ENCODE measurements around the gene C6orf47. TPM values are rescaled to one million over a fixed set of nuclear protein-coding genes. Genes with fewer than 3 reads are reported as not detected.

C6orf47 gene
- total RNA-seq, 2 experiments from 2014 or later, result 26.4 to 26.7 TPM

- Mint-ChIP-seq H3K36me3 (ENCODE audit: low read depth) (peaks cover 72% of the 10 kb centered on the region), H3K4me3 (no peak within 1 kb of the TSS), H3K4me1 (peaks cover 74% of the 10 kb centered on the region), H3K9me3 (no peaks in the 10 kb centered on the region), H3K27ac (peak within 1 kb of the TSS; percentile 34), H3K27me3 (no peaks in the 10 kb centered on the region)
- ChIA-PET POLR2A (interaction anchor here (1.0 to 9.8 kb wide), 6 partner anchors 9 to 247 kb away, joined by 3 to 278 read pairs (median 4); partner anchors contain the start of genes C6orf47, CSNK2B, GPANK1 and MSH5), CTCF (interaction anchor here (0.9 to 1.4 kb wide), 2 partner anchors 57 to 104 kb away, joined by 3 to 4 read pairs; no protein-coding TSS in a partner anchor)
- no peak for DNase-seq
Measured at GRCh38 chr6:31655349-31656237, 5.0 kb downstream of the C6orf47 start, which contains the start of gene APOM. TSS of gene APOM (plus strand) at chr6:31655894. CDS start at chr6:31655967, 73 bp downstream.

DNA sequence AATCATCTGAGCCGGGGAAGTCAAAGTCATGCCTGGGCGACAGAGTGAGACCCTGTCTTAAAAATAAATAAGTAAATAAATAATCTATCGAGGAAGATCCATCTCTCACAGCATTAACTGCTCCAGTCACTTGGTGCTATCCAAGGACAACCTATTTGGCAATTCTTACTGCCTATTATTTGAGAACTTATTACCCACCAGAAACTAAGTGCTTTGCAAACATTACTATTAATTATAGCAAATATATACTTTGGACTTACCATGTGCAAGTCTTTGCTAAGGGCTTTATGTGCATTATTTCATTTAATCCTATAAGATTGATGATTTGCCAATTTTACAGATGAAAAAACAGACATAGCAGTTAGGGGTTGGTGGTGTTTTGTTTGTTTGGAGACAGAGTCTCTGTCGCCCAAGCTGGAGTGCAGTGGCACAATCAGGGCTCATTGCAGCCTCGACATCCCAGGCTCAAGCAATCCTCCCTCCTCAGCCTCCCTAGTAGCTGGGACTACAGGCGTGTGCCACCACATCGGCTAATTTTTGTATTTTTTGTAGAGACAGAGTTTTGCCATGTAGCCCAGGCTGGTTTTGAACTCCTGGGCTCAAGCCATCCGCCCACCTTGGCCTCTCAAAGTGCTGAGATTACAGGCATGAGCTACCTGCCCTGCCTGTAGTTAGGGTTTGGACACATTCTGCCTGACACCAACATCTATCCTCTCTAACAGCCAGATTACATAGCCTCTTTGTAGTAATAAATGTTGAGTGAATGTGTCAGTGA, 5.8 kb downstream of the C6orf47 start:
- no peaks in the 10 kb centered on the region for H3K27me3 Mint-ChIP-seq
- H3K36me3 Mint-ChIP-seq (ENCODE audit: low read depth), result peaks cover 69% of the 10 kb centered on the region
- no peak overlapping the region for H3K27ac Mint-ChIP-seq
- H3K9me3 Mint-ChIP-seq, result no peaks in the 10 kb centered on the region
- CTCF ChIA-PET, result interaction anchor here (0.9 to 3.8 kb wide), 3 partner anchors 9 to 103 kb away, joined by 3 to 19 read pairs (median 5); partner anchors contain the start of gene GPANK1
- no peak for DNase-seq
- H3K4me1 Mint-ChIP-seq, result peaks cover 74% of the 10 kb centered on the region
- no peak overlapping the region for H3K4me3 Mint-ChIP-seq
- POLR2A ChIA-PET, result interaction anchor here (0.7 to 9.8 kb wide), 9 partner anchors 9 to 247 kb away, joined by 3 to 278 read pairs (median 14); partner anchors contain the start of genes ABHD16A, C6orf47, CSNK2B and DDX39B

DNA sequence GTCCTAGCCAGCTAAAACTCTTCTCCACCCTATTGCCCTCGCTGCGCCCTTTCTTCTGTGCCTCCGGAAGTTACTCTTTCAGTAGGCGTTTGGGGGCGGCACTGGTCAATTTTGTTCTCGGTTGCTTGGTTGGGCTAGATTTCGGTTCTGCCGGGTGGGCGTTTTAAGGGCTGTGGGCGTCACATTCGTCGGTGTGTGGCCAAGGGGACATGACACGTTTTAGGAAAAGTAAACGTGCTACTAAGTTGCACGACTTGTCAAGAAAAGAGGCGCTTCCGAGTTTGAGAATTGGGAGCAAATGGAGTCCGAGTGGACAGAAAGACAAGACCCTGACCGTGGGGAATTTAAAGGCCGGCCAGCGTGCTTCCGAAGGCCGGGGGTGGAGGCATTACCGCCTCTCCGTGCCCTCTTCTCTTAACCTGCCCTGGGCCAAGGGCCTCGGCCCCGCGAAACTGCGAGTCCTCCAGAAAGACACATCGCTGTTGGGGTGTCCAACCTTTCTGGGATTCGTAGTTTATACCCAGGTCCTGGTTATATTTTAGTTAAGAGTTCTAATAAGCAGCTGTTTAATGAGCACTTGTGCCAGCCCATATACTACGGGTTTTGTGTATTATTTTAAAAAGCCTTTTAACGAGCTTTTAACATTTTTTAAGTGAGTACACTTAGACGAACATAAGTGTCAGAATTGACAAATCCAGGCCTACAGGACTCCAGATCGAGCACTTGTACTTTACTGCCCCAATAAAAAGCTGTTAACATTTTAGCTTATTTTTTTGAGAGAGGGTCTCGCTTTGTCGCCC, 7.5 kb downstream of the C6orf47 start:
- no peak for DNase-seq
- ChIA-PET CTCF (interaction anchor here (0.7 to 3.8 kb wide), 14 partner anchors 8 to 456 kb away, joined by 3 to 20 read pairs (median 4); partner anchors contain the start of genes C6orf47, DDX39B, GPANK1 and LST1), POLR2A (interaction anchor here (0.6 to 9.8 kb wide), 39 partner anchors 9 to 1005 kb away, joined by 3 to 278 read pairs (median 6); partner anchors contain the start of genes ABHD16A, ATP6V1G2, C6orf47 and CSNK2B)
- no peaks in the 10 kb centered on the region for H3K27me3 Mint-ChIP-seq
- H3K4me3 Mint-ChIP-seq, result peak overlapping the region; percentile 97
- H3K36me3 Mint-ChIP-seq (ENCODE audit: low read depth), result peaks cover 69% of the 10 kb centered on the region
- peak overlapping the region; percentile 98 for H3K27ac Mint-ChIP-seq
- no peaks in the 10 kb centered on the region for H3K9me3 Mint-ChIP-seq
- peaks cover 66% of the 10 kb centered on the region for H3K4me1 Mint-ChIP-seq

GRCh38 chr6:31651602-31652191, 8.9 kb downstream of the C6orf47 start:
- no peaks in the 10 kb centered on the region for H3K9me3 Mint-ChIP-seq
- H3K36me3 Mint-ChIP-seq (ENCODE audit: low read depth), result peaks cover 70% of the 10 kb centered on the region
- POLR2A ChIA-PET, result interaction anchor here (0.6 to 9.8 kb wide), 43 partner anchors 8 to 321 kb away, joined by 3 to 278 read pairs (median 5); partner anchors contain the start of genes ABHD16A, ATP6V1G2, C6orf47 and CSNK2B
- H3K27ac Mint-ChIP-seq, result peak overlapping the region; percentile 98
- peaks cover 55% of the 10 kb centered on the region for H3K4me1 Mint-ChIP-seq
- H3K4me3 Mint-ChIP-seq, result peak overlapping the region; percentile 97
- H3K27me3 Mint-ChIP-seq, result no peaks in the 10 kb centered on the region
- CTCF ChIA-PET, result interaction anchor here (0.5 to 3.8 kb wide), 12 partner anchors 12 to 238 kb away, joined by 3 to 20 read pairs (median 4); partner anchors contain the start of genes GPANK1 and MSH5
- DNase-seq, result no peak

- ChIA-PET CTCF (no interaction called here), POLR2A (no interaction called here)
- Mint-ChIP-seq H3K4me3 (no peak overlapping the region), H3K9me3 (no peaks in the 10 kb centered on the region), H3K27ac (no peak overlapping the region), H3K4me1 (peaks cover 15% of the 10 kb centered on the region), H3K27me3 (no peaks in the 10 kb centered on the region), H3K36me3 (ENCODE audit: low read depth) (peaks cover 68% of the 10 kb centered on the region)
- DNase-seq, result no peak
Measured at GRCh38 chr6:31645325-31645724, 15.3 kb downstream of the C6orf47 start.

GRCh38 chr6:31643818-31644454, 16.6 kb downstream of the C6orf47 start:
- Mint-ChIP-seq H3K4me1 (peaks cover 12% of the 10 kb centered on the region), H3K27me3 (no peaks in the 10 kb centered on the region), H3K9me3 (no peaks in the 10 kb centered on the region), H3K36me3 (ENCODE audit: low read depth) (peaks cover 67% of the 10 kb centered on the region), H3K4me3 (no peak overlapping the region), H3K27ac (no peak overlapping the region)
- CTCF ChIA-PET, result no interaction called here
- POLR2A ChIA-PET, result interaction anchor here (0.8 to 2.1 kb wide), 3 partner anchors 9 to 17 kb away, joined by 3 to 11 read pairs (median 4); partner anchors contain the start of gene BAG6
- DNase-seq, result no peak

DNA sequence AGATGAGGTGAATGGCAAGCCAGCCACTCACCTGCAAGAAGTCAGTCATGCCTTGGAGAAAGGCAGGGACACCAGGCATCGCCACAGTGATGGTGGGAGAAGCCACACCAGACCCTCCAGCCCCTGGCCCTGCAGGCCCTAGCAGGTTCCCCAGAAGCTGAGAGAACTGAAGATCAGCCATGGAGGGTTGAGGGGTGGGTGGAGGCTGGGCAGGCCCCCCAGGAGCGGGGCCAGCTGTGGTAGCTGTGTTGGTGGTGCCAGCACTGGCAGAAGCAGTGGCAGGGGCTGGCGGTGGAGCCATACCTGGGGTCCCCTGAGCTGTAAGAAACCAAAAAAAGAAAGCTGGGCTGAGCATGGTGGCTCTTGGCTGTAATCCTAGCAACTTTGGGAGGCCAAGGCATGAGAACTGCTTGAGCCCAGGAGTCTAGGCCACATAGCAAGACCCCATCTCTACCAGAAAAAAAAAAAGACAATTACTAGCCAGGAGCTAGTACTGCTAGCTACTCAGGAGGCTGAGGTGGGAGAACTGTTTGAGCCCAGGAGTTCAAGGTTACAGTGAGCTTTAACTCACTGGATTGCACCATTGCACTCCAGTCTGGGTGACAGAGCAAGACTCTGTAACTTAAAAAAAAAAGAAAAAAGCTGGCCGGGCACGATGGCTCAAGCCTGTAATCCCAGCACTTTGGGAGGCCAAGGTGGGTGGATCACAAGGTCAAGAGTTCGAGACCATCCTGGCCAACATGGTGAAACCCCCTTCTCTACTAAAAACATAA, 17.6 kb downstream of the C6orf47 start:
- H3K27me3 Mint-ChIP-seq, result no peaks in the 10 kb centered on the region
- no peaks in the 10 kb centered on the region for H3K9me3 Mint-ChIP-seq
- peaks cover 10% of the 10 kb centered on the region for H3K4me1 Mint-ChIP-seq
- DNase-seq, result no peak
- peaks cover 64% of the 10 kb centered on the region for H3K36me3 Mint-ChIP-seq (ENCODE audit: low read depth)
- H3K27ac Mint-ChIP-seq, result no peak overlapping the region
- CTCF ChIA-PET, result no interaction called here
- POLR2A ChIA-PET, result interaction anchor here (0.5 to 2.1 kb wide), 5 partner anchors 9 to 154 kb away, joined by 3 to 11 read pairs (median 4); partner anchors contain the start of gene BAG6
- no peak overlapping the region for H3K4me3 Mint-ChIP-seq

GRCh38 chr6:31641370-31641769, 19.2 kb downstream of the C6orf47 start:
- no peak overlapping the region for H3K4me3 Mint-ChIP-seq
- no peak overlapping the region for H3K27ac Mint-ChIP-seq
- H3K27me3 Mint-ChIP-seq, result no peaks in the 10 kb centered on the region
- H3K36me3 Mint-ChIP-seq (ENCODE audit: low read depth), result peaks cover 67% of the 10 kb centered on the region
- POLR2A ChIA-PET, result interaction anchor here (1.1 to 1.8 kb wide), 3 partner anchors 15 to 23 kb away, joined by 3 to 5 read pairs (median 3); partner anchors contain the start of gene GPANK1
- no peak for DNase-seq
- H3K4me1 Mint-ChIP-seq, result peaks cover 10% of the 10 kb centered on the region
- CTCF ChIA-PET, result no interaction called here
- no peaks in the 10 kb centered on the region for H3K9me3 Mint-ChIP-seq

GRCh38 chr6:31640612-31641011, 20.0 kb downstream of the C6orf47 start:
- H3K4me1 Mint-ChIP-seq, result peaks cover 10% of the 10 kb centered on the region
- no peak for DNase-seq
- no peak overlapping the region for H3K27ac Mint-ChIP-seq
- no peak overlapping the region for H3K4me3 Mint-ChIP-seq
- POLR2A ChIA-PET, result interaction anchor here (0.6 to 3.4 kb wide), 5 partner anchors 12 to 21 kb away, joined by 3 to 17 read pairs (median 5); partner anchors contain the start of gene BAG6
- no peaks in the 10 kb centered on the region for H3K27me3 Mint-ChIP-seq
- H3K36me3 Mint-ChIP-seq (ENCODE audit: low read depth), result peaks cover 70% of the 10 kb centered on the region
- CTCF ChIA-PET, result no interaction called here
- no peaks in the 10 kb centered on the region for H3K9me3 Mint-ChIP-seq

GRCh38 chr6:31639449-31639861, 21.1 kb downstream of the C6orf47 start:
- no peaks in the 10 kb centered on the region for H3K9me3 Mint-ChIP-seq
- POLR2A ChIA-PET, result interaction anchor here (0.8 to 3.4 kb wide), 4 partner anchors 12 to 20 kb away, joined by 3 to 17 read pairs (median 10); partner anchors contain the start of gene BAG6
- H3K4me1 Mint-ChIP-seq, result peaks cover 8% of the 10 kb centered on the region
- H3K4me3 Mint-ChIP-seq, result no peak overlapping the region
- peak overlapping the region; percentile 54 for H3K27ac Mint-ChIP-seq
- no peak for DNase-seq
- CTCF ChIA-PET, result no interaction called here
- H3K27me3 Mint-ChIP-seq, result no peaks in the 10 kb centered on the region
- peaks cover 67% of the 10 kb centered on the region for H3K36me3 Mint-ChIP-seq (ENCODE audit: low read depth)
